Large intestine (tissue), 3 donors: ENCODE measurements around the gene MAST4. TPM values are rescaled to one million over a fixed set of nuclear protein-coding genes. Genes with fewer than 3 reads are reported as not detected.

Experiments used
- DNase-seq, 2 donors: peaks; one replicate each; pipeline versions ENCODE4 v3.0.0 to v3.0.0-alpha.2; 2013
- H3K27ac ChIP-seq: one replicate; pipeline ENCODE4 v1.5.1; 2013; ENCODE audit warnings: low read length
- H3K27me3 ChIP-seq: 2 replicates; pipeline ENCODE4 v1.6.1; 2013; ENCODE audit warnings: low read length; ENCODE audit not compliant: control insufficient read depth, insufficient read depth
- H3K36me3 ChIP-seq: 2 replicates; pipeline ENCODE4 v1.6.1; 2013; ENCODE audit warnings: low read length; ENCODE audit not compliant: control insufficient read depth, insufficient read depth
- H3K4me1 ChIP-seq: one replicate; pipeline ENCODE4 v1.6.1; 2013; ENCODE audit warnings: low read length; ENCODE audit not compliant: control insufficient read depth, insufficient read depth
- H3K4me3 ChIP-seq: one replicate; pipeline ENCODE4 v1.5.1; 2013; ENCODE audit warnings: low read length
- H3K9me3 ChIP-seq: one replicate; pipeline ENCODE4 v1.6.1; 2013; ENCODE audit warnings: mild to moderate bottlenecking, low read depth, low read length, moderate library complexity; ENCODE audit not compliant: control insufficient read depth
- WGBS: methylation state at CpG from one replicate; pipeline ENCODE4 v1.1.5; 2013; ENCODE audit warnings: low lambda C conversion rate; ENCODE audit not compliant: insufficient coverage; 5-methylcytosine and 5-hydroxymethylcytosine counted together
- polyA plus RNA-seq: library from polyadenylated mRNA; unstranded; fragments of 120-200 nt; gene quantifications from one replicate; pipeline ENCODE4 v1.2.1, GENCODE V29; 2013

MAST4 gene
- polyA plus RNA-seq, 1 donor: 14.8 TPM

DNA sequence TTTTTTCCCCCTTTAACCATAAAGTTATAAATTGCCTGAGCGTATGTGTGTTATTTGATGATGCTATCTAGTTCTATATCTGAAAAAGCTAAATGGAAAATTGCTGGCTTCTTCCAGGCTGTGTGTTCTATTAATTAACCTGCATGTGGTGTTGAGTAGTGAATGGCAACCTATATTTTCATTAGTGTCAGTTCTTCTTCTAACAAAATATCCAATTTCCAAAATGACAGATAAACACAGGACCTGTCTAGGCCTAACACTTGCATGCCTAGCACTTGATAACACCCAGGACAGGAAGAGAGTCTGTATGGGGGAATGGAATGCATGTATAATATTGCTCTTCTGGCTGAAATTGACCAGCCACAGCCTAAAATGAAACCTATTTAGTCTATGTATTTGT is 508.7 kb downstream of the MAST4 start:
- H3K27ac ChIP-seq: no peak overlapping the region
- peaks cover 42% of the 10 kb centered on the region for H3K36me3 ChIP-seq
- no CpG with 5 or more reads among the region's 1 CpG for WGBS
- H3K4me3 ChIP-seq: no peak overlapping the region
- H3K27me3 ChIP-seq: no peaks in the 10 kb centered on the region
- DNase-seq: no peak
- no peaks in the 10 kb centered on the region for H3K4me1 ChIP-seq
- H3K9me3 ChIP-seq: no peaks in the 10 kb centered on the region

DNA sequence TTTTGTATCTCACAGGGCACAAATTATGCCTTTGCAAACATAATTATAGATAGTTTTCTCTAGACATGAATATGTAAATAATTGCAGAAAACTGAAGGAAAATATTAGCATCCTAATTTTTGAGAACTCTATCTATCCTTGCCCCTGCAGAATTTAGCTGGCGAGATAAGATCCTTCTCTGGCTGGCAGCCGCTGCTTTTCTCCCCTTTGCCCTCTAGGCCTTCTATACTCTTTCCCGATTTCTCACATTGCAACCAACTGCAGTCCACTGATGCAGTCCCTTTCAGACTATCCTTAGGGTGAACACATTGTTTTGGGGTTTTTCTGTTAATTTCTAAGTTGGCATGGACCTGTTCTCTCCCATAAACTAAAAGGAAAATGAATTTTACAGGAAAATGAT is 509.1 kb downstream of the MAST4 start:
- WGBS: no CpG with 5 or more reads among the region's 3 CpGs
- no peaks in the 10 kb centered on the region for H3K27me3 ChIP-seq
- H3K9me3 ChIP-seq: no peaks in the 10 kb centered on the region
- no peaks in the 10 kb centered on the region for H3K4me1 ChIP-seq
- H3K27ac ChIP-seq: no peak overlapping the region
- H3K4me3 ChIP-seq: no peak overlapping the region
- H3K36me3 ChIP-seq: peaks cover 43% of the 10 kb centered on the region
- DNase-seq: no peak

DNA sequence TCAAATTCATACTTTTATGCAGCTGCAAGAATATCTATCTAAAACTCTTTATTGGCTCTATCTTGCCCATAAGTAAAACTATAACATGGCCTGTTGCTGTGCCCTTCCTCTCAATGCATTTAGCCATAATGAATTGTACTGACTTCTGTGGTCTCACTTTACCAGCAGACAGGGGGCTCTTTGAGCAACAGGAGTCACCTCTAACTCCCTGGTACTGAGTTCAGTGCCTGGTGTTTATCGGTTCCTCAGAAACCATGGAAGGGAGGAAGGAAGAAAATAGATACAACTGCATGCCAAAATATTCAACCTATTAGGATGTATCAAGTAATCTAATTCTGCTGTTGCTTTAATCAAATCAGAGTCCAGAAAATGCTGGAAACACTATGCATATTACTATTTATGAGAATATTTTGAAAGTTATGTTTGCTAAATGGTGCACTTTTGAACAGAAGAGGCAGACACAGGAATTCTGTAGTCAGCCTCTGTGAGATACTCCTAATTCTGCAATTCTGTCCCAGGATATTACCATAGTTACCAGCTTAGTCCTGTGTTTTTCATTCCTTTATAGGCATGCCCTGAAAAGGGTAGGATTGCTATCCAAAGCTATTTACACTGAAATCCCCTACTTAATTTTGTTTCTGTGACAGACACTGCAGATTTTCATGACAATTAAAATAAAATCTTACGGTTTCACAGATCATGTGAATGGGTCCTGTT is 510.6 kb downstream of the MAST4 start:
- Histone ChIP-seq H3K4me1 (no peaks in the 10 kb centered on the region), H3K4me3 (no peak overlapping the region), H3K9me3 (no peaks in the 10 kb centered on the region), H3K27me3 (no peaks in the 10 kb centered on the region), H3K27ac (no peak overlapping the region), H3K36me3 (peaks cover 42% of the 10 kb centered on the region)
- DNase-seq: no peak
- 83% methylated on average over 1 of the region's 2 CpGs for WGBS

DNA sequence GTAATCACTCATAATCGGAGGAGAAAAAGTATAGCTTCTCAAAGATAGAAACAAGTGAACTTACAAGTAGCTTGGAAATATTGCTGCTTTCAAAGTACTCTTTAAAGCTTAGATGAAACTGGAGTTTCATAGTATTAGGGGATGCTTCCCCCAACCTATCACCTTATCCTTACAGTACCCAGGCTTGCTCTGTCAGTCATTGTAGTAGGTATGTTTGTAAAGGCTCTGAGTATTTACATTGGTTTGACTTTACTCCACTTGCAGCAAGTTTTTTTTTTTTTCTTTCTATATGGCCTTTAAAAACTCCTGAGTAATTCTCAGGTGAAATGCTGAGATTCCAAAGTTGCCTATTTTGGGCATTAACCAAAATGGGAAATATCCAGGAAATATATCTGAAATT is 515.6 kb downstream of the MAST4 start:
- Histone ChIP-seq H3K27me3 (no peaks in the 10 kb centered on the region), H3K27ac (no peak overlapping the region), H3K9me3 (no peaks in the 10 kb centered on the region), H3K36me3 (peaks cover 27% of the 10 kb centered on the region), H3K4me3 (no peak overlapping the region), H3K4me1 (no peaks in the 10 kb centered on the region)
- no peak for DNase-seq
- no CpG with 5 or more reads among the region's 1 CpG for WGBS

DNA sequence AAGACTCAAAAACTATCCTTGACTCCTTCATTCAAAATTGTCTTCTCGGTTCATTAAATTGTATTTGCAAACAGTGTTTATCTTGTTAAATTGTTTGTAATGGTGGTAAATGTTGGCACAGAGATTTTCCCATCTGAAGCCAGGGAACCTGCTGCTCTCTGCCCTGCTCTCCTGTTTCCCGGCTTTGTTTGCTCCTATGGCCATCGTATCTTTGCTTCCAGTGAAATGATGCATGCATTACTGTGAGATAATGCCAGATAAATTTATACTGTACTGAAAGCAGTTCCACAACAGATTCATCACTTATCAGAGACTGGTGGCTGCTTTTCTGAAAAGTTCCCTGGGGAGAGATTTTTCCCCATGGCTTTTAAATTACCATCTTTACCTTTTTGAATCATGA is 519.1 kb downstream of the MAST4 start:
- DNase-seq: no peak
- WGBS: no CpG with 5 or more reads among the region's 3 CpGs
- Histone ChIP-seq H3K9me3 (no peaks in the 10 kb centered on the region), H3K4me3 (no peak overlapping the region), H3K27me3 (no peaks in the 10 kb centered on the region), H3K4me1 (no peaks in the 10 kb centered on the region), H3K27ac (no peak overlapping the region), H3K36me3 (peaks cover 31% of the 10 kb centered on the region)

DNA sequence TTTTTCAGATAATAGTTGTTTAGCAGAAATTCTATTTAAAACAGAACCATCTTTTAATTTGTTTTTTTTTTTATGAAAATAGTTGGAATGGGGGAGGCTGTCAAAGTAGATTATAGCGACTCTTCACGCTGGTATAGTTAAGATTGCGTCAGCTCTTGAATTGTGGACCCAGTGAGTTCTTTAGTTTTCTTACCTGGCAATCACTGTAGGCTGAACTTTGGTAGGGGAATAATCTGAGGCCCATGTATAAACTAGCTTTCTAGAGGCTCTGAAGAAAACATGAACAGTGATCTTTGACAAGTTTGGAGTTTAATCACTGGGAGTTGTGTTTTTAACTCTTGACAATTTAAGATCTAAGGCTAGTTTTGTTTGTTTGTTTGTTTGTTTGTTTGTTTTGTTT is 519.6 kb downstream of the MAST4 start:
- Histone ChIP-seq H3K4me1 (no peaks in the 10 kb centered on the region), H3K4me3 (no peak overlapping the region), H3K36me3 (peaks cover 29% of the 10 kb centered on the region), H3K9me3 (no peaks in the 10 kb centered on the region), H3K27me3 (no peaks in the 10 kb centered on the region), H3K27ac (no peak overlapping the region)
- peak; percentile 32 to 69 for DNase-seq
- 30% methylated on average over 2 of the region's 3 CpGs for WGBS

DNA sequence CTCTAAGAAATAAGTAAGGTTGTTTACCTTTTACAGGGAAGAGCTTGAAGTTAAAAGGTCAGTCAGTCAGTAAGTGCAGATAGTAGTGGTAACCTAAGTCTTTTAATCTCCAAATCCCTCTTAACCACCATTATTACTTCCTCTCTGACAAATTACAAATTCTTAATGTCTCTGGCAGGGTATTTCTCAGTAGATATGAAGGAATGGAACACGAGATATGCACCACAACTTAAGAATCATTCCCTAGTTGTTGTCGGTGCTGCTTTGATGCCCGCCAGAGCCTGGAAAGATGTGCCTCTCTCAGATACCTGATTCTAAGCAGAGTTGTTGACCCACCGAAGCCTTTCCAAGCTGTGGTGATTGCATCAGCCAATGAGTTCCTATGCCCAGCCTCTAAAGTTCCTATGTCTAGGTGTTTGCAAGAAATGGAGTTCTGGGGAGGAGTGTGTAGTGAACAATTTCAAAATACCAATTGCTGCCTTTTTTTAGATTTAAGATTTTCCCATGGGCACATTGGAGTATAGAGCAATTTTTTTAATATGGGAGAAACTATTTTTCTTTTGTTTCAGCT is 521.9 kb downstream of the MAST4 start:
- no CpG with 5 or more reads among the region's 4 CpGs for WGBS
- no peaks in the 10 kb centered on the region for H3K27me3 ChIP-seq
- no peaks in the 10 kb centered on the region for H3K4me1 ChIP-seq
- H3K27ac ChIP-seq: no peak overlapping the region
- H3K4me3 ChIP-seq: no peak overlapping the region
- H3K36me3 ChIP-seq: peaks cover 17% of the 10 kb centered on the region
- no peaks in the 10 kb centered on the region for H3K9me3 ChIP-seq
- DNase-seq: no peak

DNA sequence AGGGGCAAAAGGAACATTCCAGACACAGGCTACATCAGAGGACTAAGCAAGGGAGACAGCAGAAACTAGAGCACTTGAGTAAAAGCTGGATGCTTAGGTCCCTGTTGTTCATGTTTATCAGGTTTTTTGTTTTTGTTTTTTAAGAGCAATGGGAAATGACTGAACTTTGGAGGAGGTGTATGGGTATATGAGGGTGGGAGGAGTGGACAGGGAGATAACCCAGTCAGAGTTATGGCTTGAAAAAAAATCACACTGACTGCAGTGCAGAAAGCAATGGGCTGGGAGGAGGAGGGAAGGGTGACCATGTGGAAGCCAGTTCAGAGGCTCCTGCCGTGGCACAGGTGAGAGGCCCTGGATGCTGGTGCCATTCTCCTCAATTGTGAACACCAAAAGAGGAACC is 522.8 kb downstream of the MAST4 start:
- Histone ChIP-seq H3K9me3 (no peaks in the 10 kb centered on the region), H3K36me3 (peaks cover 18% of the 10 kb centered on the region), H3K27ac (no peak overlapping the region), H3K27me3 (no peaks in the 10 kb centered on the region), H3K4me1 (no peaks in the 10 kb centered on the region), H3K4me3 (no peak overlapping the region)
- DNase-seq: no peak
- WGBS: no CpG with 5 or more reads among the region's 1 CpG

DNA sequence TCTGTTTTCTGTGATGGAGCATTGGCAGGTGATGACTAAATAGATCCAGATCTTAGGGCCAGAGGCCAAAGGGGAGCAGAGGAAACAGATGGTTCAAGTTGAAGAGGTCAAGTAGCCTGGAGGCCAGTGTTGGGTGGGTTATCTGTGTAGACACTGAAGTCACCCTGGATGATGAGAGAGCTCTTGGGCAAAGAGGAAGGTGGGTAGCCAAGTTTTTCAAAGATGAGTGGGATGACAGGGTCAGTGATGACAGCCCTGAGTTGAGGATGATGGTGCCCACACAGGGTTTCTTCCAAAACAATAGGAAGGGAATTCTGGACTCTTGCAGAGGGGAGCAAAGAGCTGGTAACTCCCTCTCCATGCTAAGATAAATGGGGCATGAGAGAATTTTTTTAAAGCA is 523.8 kb downstream of the MAST4 start:
- Histone ChIP-seq H3K4me1 (no peaks in the 10 kb centered on the region), H3K27ac (no peak overlapping the region), H3K4me3 (no peak overlapping the region), H3K27me3 (no peaks in the 10 kb centered on the region), H3K9me3 (no peaks in the 10 kb centered on the region), H3K36me3 (peaks cover 15% of the 10 kb centered on the region)
- no peak for DNase-seq

DNA sequence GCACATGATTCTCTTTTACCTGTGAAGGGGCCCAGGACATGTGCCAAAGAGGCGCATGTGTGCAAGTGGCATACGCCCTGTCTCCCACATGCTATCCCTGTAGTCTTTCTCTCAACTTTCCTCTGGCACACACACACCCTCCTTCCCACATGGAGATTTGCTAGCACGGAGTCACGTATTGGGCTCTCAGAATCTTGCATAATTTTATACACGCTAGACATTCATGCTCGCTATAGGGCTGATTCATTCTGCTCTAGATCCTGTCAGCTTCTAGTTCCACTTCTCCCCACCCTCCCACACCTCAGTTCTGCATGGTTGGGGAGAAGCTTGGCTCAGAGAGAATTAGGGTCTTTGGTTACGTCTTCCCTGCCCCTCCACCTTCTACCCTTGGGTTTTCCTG is 527.6 kb downstream of the MAST4 start:
- H3K27ac ChIP-seq: no peak overlapping the region
- no peak for DNase-seq
- peaks cover 16% of the 10 kb centered on the region for H3K36me3 ChIP-seq
- 100% methylated on average over 2 of the region's 7 CpGs for WGBS
- no peak overlapping the region for H3K4me3 ChIP-seq
- H3K27me3 ChIP-seq: no peaks in the 10 kb centered on the region
- H3K4me1 ChIP-seq: no peaks in the 10 kb centered on the region
- no peaks in the 10 kb centered on the region for H3K9me3 ChIP-seq

DNA sequence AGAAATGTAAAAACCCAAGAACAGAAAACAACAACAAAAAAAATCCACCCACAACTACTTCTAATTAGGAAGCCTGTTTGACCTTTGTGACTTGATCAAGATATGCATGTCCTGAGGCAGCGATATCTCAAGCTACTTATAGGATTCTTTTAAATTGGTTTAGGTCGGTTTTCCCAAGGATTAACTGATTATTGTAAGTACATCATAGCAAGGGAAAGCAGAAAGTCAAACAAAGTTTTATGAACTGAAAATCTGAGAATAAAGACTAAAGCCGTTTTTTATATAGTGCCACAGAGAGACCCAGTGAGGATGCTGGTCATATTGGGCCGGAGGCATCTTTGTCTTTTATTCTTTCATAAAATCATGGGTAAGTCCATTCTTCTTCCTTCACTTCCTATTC is 528.4 kb downstream of the MAST4 start:
- H3K27ac ChIP-seq: no peak overlapping the region
- peaks cover 10% of the 10 kb centered on the region for H3K36me3 ChIP-seq
- no peaks in the 10 kb centered on the region for H3K4me1 ChIP-seq
- H3K4me3 ChIP-seq: no peak overlapping the region
- no peak for DNase-seq
- H3K27me3 ChIP-seq: no peaks in the 10 kb centered on the region
- no peaks in the 10 kb centered on the region for H3K9me3 ChIP-seq
- WGBS: 75% methylated on average over 2 of the region's 4 CpGs
